ENCODE results near the gene ZFP42.
"Not testable (repeated sequence)": the region's sequence is repeated elsewhere in the genome, so short reads cannot be mapped to it uniquely, and the experiment has no call there.

ZFP42 gene

GRCh38 chr4:188021548-188022249 lies 26.1 kb downstream of the ZFP42 start:
- DNase-seq (ENCODE audit: low read depth in 2 of 2), result no peak

GRCh38 chr4:188023682-188024081 lies 28.1 kb downstream of the ZFP42 start:
- DNase-seq (ENCODE audit: low read depth in 2 of 2), result no peak

GRCh38 chr4:188025476-188025875 lies 29.9 kb downstream of the ZFP42 start:
- no peak for DNase-seq (ENCODE audit: low read depth in 2 of 2)

- DNase-seq (ENCODE audit: low read depth in 2 of 2), result no peak
Measured at GRCh38 chr4:188029114-188029513, 33.5 kb downstream of the ZFP42 start.

- no peak for DNase-seq (ENCODE audit: low read depth in 2 of 2)
Measured at GRCh38 chr4:188030401-188030800, 34.8 kb downstream of the ZFP42 start.

- no peak for DNase-seq (ENCODE audit: low read depth in 2 of 2)
Measured at GRCh38 chr4:188031751-188032150, 36.2 kb downstream of the ZFP42 start.

GRCh38 chr4:188032170-188032569 lies 36.6 kb downstream of the ZFP42 start:
- no peak for DNase-seq (ENCODE audit: low read depth in 2 of 2)

GRCh38 chr4:188032583-188032982 lies 37.0 kb downstream of the ZFP42 start:
- no peak for DNase-seq (ENCODE audit: low read depth in 2 of 2)

GRCh38 chr4:188037003-188037713 lies 41.6 kb downstream of the ZFP42 start:
- no peak for DNase-seq (ENCODE audit: low read depth in 2 of 2)

- DNase-seq (ENCODE audit: low read depth in 2 of 2), result no peak
Measured at GRCh38 chr4:188041721-188042120, 46.1 kb downstream of the ZFP42 start.

- DNase-seq (ENCODE audit: low read depth in 2 of 2), result no peak
Measured at GRCh38 chr4:188042191-188042590, 46.6 kb downstream of the ZFP42 start.

- DNase-seq (ENCODE audit: low read depth in 2 of 2), result no peak
Measured at GRCh38 chr4:188043154-188043553, 47.6 kb downstream of the ZFP42 start.

GRCh38 chr4:188045461-188045860 lies 49.9 kb downstream of the ZFP42 start:
- not testable (repeated sequence) for DNase-seq (ENCODE audit: low read depth in 2 of 2)

GRCh38 chr4:188046657-188047056 lies 51.1 kb downstream of the ZFP42 start:
- DNase-seq (ENCODE audit: low read depth in 2 of 2), result no peak

- DNase-seq (ENCODE audit: low read depth in 2 of 2), result no peak
Measured at GRCh38 chr4:188053302-188053701, 57.7 kb downstream of the ZFP42 start.

All from stimulated activated CD4-positive, alpha-beta T cell treated with anti-CD3 and anti-CD28 coated beads, Interleukin-12 subunit alpha, Interleukin-12 subunit beta, amount 100 ng/mL, for 24 hours (primary cell).